ENCODE measurements around the gene PTPRA.
A peak's percentile ranks its signal among the peaks of the same experiment; 100 is the strongest.

Gene PTPRA

GRCh38 chr20:2981646-2982045, 108.4 kb downstream of the PTPRA start:
- Mint-ChIP-seq H3K27ac (no peak overlapping the region), H3K4me3 (no peak overlapping the region), H3K9me3 (no peaks in the 10 kb centered on the region), H3K36me3 (ENCODE audit: insufficient read depth) (peaks cover 3% of the 10 kb centered on the region), H3K4me1 (ENCODE audit: low read depth in 2 of 2) (peaks cover 4 to 13% of the 10 kb centered on the region in 2 donors), H3K27me3 (no peaks in the 10 kb centered on the region)
- ATAC-seq (replicated peaks) = no peak
- no peak for DNase-seq

- ATAC-seq (replicated peaks) (peak; percentile 54), DNase-seq (no peak)
- Mint-ChIP-seq H3K36me3 (ENCODE audit: insufficient read depth) (peaks cover 12% of the 10 kb centered on the region), H3K9me3 (no peaks in the 10 kb centered on the region), H3K4me3 (no peak overlapping the region), H3K27me3 (no peaks in the 10 kb centered on the region), H3K27ac (no peak overlapping the region), H3K4me1 (ENCODE audit: low read depth in 2 of 2) (peaks cover 3 to 4% of the 10 kb centered on the region in 2 donors)
These were observed 110.2 kb downstream of the PTPRA start for GRCh38 chr20:2983508-2983907.

GRCh38 chr20:2984028-2984501, 110.8 kb downstream of the PTPRA start:
- Mint-ChIP-seq H3K27me3 (no peaks in the 10 kb centered on the region), H3K27ac (no peak overlapping the region), H3K9me3 (no peaks in the 10 kb centered on the region), H3K36me3 (ENCODE audit: insufficient read depth) (peaks cover 18% of the 10 kb centered on the region), H3K4me1 (ENCODE audit: low read depth in 2 of 2) (peaks cover 3 to 4% of the 10 kb centered on the region in 2 donors), H3K4me3 (no peak overlapping the region)
- peak in 1 of 3 experiments; percentile 5 for DNase-seq
- peak; percentile 88 for ATAC-seq (replicated peaks)

GRCh38 chr20:2984956-2985661, 111.8 kb downstream of the PTPRA start:
- Mint-ChIP-seq H3K9me3 (no peaks in the 10 kb centered on the region), H3K27me3 (no peaks in the 10 kb centered on the region), H3K4me3 (no peak overlapping the region), H3K36me3 (ENCODE audit: insufficient read depth) (peaks cover 24% of the 10 kb centered on the region), H3K4me1 (ENCODE audit: low read depth in 2 of 2) (peaks cover 3 to 4% of the 10 kb centered on the region in 2 donors), H3K27ac (no peak overlapping the region)
- ATAC-seq (replicated peaks) (no peak), DNase-seq (no peak)

DNA sequence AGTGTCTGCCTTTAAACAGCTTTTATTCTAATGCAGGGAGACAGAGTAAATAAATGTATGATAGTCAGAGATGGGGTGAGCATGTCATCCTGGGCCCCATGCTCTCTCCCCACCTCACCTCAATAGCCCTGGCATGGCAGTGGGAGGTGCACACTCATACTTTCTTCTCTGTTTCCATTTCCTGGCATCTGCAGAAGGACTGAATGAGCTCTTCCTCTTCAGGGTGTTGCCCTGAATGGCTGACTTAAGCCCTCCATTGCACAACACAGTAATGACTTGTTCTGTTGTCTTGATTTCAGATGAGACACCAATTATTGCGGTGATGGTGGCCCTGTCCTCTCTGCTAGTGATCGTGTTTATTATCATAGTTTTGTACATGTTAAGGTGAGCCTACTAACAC, 113.2 kb downstream of the PTPRA start:
- peaks cover 3 to 4% of the 10 kb centered on the region in 2 donors for H3K4me1 Mint-ChIP-seq (ENCODE audit: low read depth in 2 of 2)
- DNase-seq = no peak
- peaks cover 37% of the 10 kb centered on the region for H3K36me3 Mint-ChIP-seq (ENCODE audit: insufficient read depth)
- no peaks in the 10 kb centered on the region for H3K9me3 Mint-ChIP-seq
- no peak overlapping the region for H3K4me3 Mint-ChIP-seq
- ATAC-seq (replicated peaks) = no peak
- H3K27me3 Mint-ChIP-seq = no peaks in the 10 kb centered on the region
- no peak overlapping the region for H3K27ac Mint-ChIP-seq

DNA sequence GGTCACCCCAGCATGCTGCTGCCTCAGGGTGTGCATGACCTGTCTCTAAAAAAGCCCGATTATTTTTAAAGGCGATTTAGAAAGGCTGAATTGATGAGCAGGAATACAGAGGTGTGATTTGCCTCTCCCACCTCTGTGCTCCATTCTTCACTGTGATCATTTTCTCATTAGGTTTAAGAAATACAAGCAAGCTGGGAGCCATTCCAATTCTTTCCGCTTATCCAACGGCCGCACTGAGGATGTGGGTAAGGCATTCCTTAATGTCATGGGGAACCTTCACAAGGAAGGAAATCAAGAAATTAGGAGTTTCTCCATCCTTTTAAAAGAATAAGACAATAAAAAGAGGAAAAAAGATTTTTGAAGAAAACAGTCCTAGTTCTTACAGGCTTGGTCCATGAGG, 114.6 kb downstream of the PTPRA start:
- H3K4me1 Mint-ChIP-seq (ENCODE audit: low read depth in 2 of 2) = peaks cover under 1 to 2% of the 10 kb centered on the region in 2 donors
- no peaks in the 10 kb centered on the region for H3K9me3 Mint-ChIP-seq
- ATAC-seq (replicated peaks) (no peak), DNase-seq (no peak)
- no peak overlapping the region for H3K4me3 Mint-ChIP-seq
- peaks cover 49% of the 10 kb centered on the region for H3K36me3 Mint-ChIP-seq (ENCODE audit: insufficient read depth)
- no peaks in the 10 kb centered on the region for H3K27me3 Mint-ChIP-seq
- H3K27ac Mint-ChIP-seq = peak overlapping the region in 1 of 2 donors; percentile 49

DNA sequence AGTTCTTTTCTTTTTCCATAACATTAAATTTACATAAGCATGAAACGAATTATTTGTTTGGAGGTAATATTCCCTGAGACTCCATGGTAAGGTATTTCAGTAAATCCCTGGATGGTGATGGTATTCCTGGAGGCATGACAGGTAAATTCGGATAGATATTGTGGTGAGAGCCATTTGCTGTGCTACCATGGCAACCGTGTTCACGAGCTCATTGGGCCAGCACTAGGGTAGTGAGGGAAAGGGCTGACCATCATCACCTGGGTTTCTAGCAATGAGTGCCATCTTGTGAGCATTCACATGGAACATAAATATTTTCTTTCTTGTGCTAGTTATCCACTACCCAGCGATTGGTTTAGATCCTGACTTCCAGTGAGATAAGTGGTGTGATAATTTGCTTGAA, 118.3 kb downstream of the PTPRA start:
- Mint-ChIP-seq H3K4me1 (ENCODE audit: low read depth in 2 of 2) (peaks cover 2 to 4% of the 10 kb centered on the region in 2 donors), H3K27me3 (no peaks in the 10 kb centered on the region), H3K36me3 (ENCODE audit: insufficient read depth) (peaks cover 67% of the 10 kb centered on the region), H3K27ac (no peak overlapping the region), H3K9me3 (no peaks in the 10 kb centered on the region), H3K4me3 (no peak overlapping the region)
- DNase-seq (no peak), ATAC-seq (replicated peaks) (no peak)

- Mint-ChIP-seq H3K36me3 (ENCODE audit: insufficient read depth) (peaks cover 60% of the 10 kb centered on the region), H3K27me3 (no peaks in the 10 kb centered on the region), H3K27ac (peak overlapping the region in 1 of 2 donors; percentile 82), H3K4me1 (ENCODE audit: low read depth in 2 of 2) (peaks cover 2 to 4% of the 10 kb centered on the region in 2 donors), H3K4me3 (no peak overlapping the region), H3K9me3 (no peaks in the 10 kb centered on the region)
- ATAC-seq (replicated peaks) (no peak), DNase-seq (no peak)
These were observed 120.0 kb downstream of the PTPRA start for GRCh38 chr20:2993250-2993649.

GRCh38 chr20:2995796-2996195, 122.5 kb downstream of the PTPRA start:
- Mint-ChIP-seq H3K27me3 (no peaks in the 10 kb centered on the region), H3K4me3 (no peak overlapping the region), H3K9me3 (no peaks in the 10 kb centered on the region), H3K27ac (no peak overlapping the region), H3K4me1 (ENCODE audit: low read depth in 2 of 2) (peaks cover 2 to 4% of the 10 kb centered on the region in 2 donors), H3K36me3 (ENCODE audit: insufficient read depth) (peaks cover 47% of the 10 kb centered on the region)
- DNase-seq = no peak
- no peak for ATAC-seq (replicated peaks)

- ATAC-seq (replicated peaks) = no peak
These were observed 125.4 kb downstream of the PTPRA start for GRCh38 chr20:2998728-2999127.

DNA sequence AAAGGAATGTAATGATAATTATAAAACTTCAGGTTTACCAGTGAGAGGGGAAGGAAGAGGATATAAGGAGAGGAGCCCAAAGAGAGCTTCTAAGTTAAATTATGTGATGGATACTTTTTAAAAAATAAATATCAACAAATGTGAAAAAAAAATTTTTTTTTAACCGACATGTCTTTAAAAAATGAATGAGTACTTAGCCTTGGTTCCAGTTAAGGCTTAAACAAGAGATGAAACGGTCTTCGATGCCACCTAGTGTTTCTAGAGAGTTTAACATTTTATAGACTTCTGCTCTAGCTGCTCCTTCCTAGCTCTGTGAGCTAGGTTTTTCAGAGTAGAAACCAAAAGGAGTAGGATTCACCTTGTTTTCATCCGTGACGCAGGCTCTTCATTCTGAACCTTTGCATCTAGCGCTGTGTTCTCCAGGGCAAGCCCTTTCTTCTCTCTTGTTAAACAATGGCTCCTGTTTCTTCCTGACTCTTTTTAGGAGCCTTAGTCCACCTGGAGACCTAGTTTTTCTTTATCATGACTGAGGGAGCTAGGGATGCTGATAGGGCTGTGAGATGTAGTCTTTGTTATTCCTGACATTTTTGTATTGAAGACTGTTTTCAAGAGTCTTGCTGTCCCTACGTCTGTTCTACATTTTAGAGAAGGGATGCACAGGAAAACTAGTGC, 127.7 kb downstream of the PTPRA start:
- Mint-ChIP-seq H3K9me3 (no peaks in the 10 kb centered on the region), H3K4me1 (ENCODE audit: low read depth in 2 of 2) (no peaks in the 10 kb centered on the region), H3K36me3 (ENCODE audit: insufficient read depth) (peaks cover 15% of the 10 kb centered on the region), H3K4me3 (no peak overlapping the region), H3K27ac (peak overlapping the region in 1 of 2 donors; percentile 67), H3K27me3 (no peaks in the 10 kb centered on the region)
- DNase-seq (peak in 1 of 3 experiments; percentile 8), ATAC-seq (replicated peaks) (peak; percentile 50)

More at GRCh38 chr20:2998728-2999127, 125.4 kb downstream of the PTPRA start:
- Mint-ChIP-seq H3K9me3 (no peaks in the 10 kb centered on the region), H3K36me3 (ENCODE audit: insufficient read depth) (peaks cover 25% of the 10 kb centered on the region), H3K27ac (no peak overlapping the region), H3K4me3 (no peak overlapping the region), H3K27me3 (no peaks in the 10 kb centered on the region), H3K4me1 (ENCODE audit: low read depth in 2 of 2) (no peaks in the 10 kb centered on the region)
- DNase-seq = no peak

DNA sequence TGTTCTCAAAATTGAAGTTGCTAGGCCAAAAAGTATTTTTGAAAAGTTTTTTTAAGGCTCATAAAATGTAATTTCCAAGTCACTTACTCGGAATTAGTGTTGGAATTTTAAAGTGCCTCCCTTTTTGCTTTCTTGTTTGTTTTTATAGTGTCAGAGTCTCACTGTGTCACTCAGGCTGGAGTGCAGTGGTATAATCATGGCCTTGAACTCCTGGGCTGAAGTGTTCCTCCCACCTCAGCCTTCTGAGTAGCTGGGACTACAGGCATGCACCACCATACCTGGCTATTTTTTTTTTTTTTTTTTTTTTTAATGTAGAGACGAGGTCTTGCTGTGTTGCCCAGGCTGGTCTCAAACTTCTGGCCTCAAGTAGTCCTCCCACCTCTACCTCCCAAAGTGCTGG, 130.1 kb downstream of the PTPRA start:
- Mint-ChIP-seq H3K36me3 (ENCODE audit: insufficient read depth) (peaks cover 34% of the 10 kb centered on the region), H3K27ac (no peak overlapping the region), H3K9me3 (no peaks in the 10 kb centered on the region), H3K4me3 (no peak overlapping the region), H3K27me3 (no peaks in the 10 kb centered on the region), H3K4me1 (ENCODE audit: low read depth in 2 of 2) (no peaks in the 10 kb centered on the region)
- no peak for DNase-seq
- no peak for ATAC-seq (replicated peaks)

- H3K36me3 Mint-ChIP-seq (ENCODE audit: insufficient read depth) = peaks cover 56% of the 10 kb centered on the region
- no peaks in the 10 kb centered on the region for H3K9me3 Mint-ChIP-seq
- no peak overlapping the region for H3K27ac Mint-ChIP-seq
- ATAC-seq (replicated peaks) (no peak), DNase-seq (no peak)
- H3K4me3 Mint-ChIP-seq = no peak overlapping the region
- no peaks in the 10 kb centered on the region for H3K4me1 Mint-ChIP-seq (ENCODE audit: low read depth in 2 of 2)
- H3K27me3 Mint-ChIP-seq = no peaks in the 10 kb centered on the region
These were observed 137.9 kb downstream of the PTPRA start for GRCh38 chr20:3010985-3011723.

All from effector memory CD8-positive, alpha-beta T cell (primary cell).